ENCODE measurements around the gene PLXDC1. TPM values are rescaled to one million over a fixed set of nuclear protein-coding genes. Genes with fewer than 3 reads are reported as not detected.

Gene PLXDC1
- total RNA-seq, 2 experiments from 2014 or later, result 1.7 to 2.4 TPM

DNA sequence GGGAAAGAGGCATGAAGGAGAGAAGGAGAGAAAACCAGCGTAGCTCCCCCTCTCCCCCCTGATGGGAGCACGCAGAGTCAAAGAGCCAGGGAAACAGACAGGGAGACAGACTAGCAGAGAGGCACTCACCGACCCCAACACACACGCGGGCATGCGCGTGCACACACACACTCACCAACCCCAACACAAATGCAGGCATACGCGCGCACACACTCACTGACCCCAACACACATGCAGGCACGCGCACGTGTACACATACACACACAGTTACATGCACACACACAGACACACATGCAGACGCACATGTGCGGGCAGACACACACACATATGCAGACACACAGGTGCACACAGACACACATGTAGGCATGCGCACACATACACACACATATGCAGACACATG lies 41.5 kb upstream of the PLXDC1 start:
- no peaks in the 10 kb centered on the region for H3K27me3 Mint-ChIP-seq
- peaks cover 10% of the 10 kb centered on the region for H3K4me1 Mint-ChIP-seq (ENCODE audit: low read depth)
- ATAC-seq (no peak), DNase-seq (no peak)
- H3K9me3 Mint-ChIP-seq, result no peaks in the 10 kb centered on the region
- ChIA-PET POLR2A (no interaction called here), CTCF (interaction anchor here (0.8 to 5.3 kb wide), 5 partner anchors 15 to 43 kb away, joined by 3 to 27 read pairs (median 4); no protein-coding TSS in a partner anchor)
- H3K4me3 Mint-ChIP-seq, result no peak overlapping the region
- TF ChIP-seq, protein P1, sequence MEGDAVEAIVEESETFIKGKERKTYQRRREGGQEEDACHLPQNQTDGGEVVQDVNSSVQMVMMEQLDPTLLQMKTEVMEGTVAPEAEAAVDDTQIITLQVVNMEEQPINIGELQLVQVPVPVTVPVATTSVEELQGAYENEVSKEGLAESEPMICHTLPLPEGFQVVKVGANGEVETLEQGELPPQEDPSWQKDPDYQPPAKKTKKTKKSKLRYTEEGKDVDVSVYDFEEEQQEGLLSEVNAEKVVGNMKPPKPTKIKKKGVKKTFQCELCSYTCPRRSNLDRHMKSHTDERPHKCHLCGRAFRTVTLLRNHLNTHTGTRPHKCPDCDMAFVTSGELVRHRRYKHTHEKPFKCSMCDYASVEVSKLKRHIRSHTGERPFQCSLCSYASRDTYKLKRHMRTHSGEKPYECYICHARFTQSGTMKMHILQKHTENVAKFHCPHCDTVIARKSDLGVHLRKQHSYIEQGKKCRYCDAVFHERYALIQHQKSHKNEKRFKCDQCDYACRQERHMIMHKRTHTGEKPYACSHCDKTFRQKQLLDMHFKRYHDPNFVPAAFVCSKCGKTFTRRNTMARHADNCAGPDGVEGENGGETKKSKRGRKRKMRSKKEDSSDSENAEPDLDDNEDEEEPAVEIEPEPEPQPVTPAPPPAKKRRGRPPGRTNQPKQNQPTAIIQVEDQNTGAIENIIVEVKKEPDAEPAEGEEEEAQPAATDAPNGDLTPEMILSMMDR (IDR thresholded peaks at IDR 0.05), result no peak
- intact Hi-C loops (cut with micrococcal nuclease), result no loop called here
- H3K27ac Mint-ChIP-seq, result no peak overlapping the region
- peaks cover 8% of the 10 kb centered on the region for H3K36me3 Mint-ChIP-seq (ENCODE audit: low read depth)

DNA sequence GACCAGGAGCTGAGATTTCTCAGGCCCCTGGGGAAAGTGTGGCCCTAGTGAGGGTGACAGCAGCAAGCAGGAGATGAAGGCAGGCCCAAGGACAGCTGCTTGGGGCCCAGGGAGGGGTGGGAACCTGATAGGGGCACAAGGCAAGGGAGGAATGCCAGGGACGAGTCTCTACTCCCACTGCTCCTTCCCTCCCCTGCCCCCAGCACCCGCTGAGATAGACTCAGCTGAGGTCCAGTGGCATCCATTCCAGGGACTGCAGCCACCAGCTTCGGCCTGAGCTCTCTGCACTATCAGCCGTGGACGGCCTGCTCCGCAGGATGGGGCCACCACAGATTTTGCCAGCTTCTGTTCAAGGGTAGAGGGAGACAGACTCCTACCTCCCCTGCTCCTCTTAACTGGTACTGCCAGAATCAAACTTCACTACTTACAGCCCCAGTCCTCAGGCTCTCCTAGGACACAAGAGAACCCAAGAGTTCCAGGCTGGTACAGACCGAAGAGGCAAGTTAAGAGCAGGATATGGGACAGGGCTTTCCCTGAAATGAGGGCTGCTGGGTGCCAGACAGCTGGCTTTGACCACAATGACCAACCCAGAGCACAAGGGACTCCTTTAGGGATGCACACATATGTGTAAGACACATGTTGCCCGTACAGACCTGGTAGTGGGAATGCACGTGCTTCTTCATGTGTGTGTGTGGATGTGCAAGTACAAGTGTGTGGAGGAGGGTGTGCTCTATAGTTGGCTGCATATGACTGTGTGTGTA lies 40.5 kb upstream of the PLXDC1 start:
- intact Hi-C loops (cut with micrococcal nuclease), result no loop called here
- Mint-ChIP-seq H3K27ac (no peak overlapping the region), H3K27me3 (no peaks in the 10 kb centered on the region), H3K9me3 (no peaks in the 10 kb centered on the region), H3K4me3 (no peak overlapping the region), H3K36me3 (ENCODE audit: low read depth) (peaks cover 12% of the 10 kb centered on the region), H3K4me1 (ENCODE audit: low read depth) (peaks cover 9% of the 10 kb centered on the region)
- no peak for ATAC-seq
- CTCF ChIA-PET, result interaction anchor here (1.6 to 5.3 kb wide), 3 partner anchors 14 to 27 kb away, joined by 4 to 27 read pairs (median 5); no protein-coding TSS in a partner anchor
- POLR2A ChIA-PET, result interaction anchor here (0.9 to 1.2 kb wide), 3 partner anchors 8 to 17 kb away, joined by 4 to 6 read pairs (median 4); partner anchors contain the start of gene RPL19
- TF ChIP-seq, protein P1 (IDR thresholded peaks at IDR 0.05), result no peak
- DNase-seq, result no peak

DNA sequence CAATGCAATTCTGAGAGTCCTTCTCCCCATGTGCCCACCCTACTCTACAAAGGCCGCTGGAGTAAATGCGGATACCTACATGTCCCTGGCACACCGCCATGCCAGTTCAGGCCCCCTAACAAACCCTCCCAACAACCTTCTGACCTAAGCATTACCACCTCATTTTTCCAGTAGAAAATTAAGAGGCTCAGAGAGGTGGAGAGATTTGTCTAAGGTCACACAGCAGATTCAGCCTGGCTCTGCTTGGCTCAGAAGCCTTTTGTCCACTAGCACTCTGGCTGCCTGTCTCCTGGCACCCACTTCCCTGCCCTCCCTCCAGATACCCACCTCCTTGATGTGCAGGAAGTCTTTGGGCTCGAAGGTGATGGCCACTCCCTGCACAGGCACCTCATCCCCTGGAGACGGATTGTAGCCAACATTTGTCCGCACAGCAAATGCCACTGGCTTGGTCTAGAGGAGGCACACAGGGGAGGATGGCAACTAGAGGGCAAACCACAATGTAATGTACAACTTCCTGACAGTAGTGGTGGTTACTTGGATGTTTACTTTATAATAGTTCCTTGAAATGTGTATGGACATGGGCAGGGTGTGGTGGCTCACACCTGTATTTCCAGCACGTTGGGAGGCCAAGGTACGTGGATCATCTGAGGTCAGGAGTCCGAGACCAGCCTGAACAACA lies 35.9 kb upstream of the PLXDC1 start:
- Mint-ChIP-seq H3K4me3 (no peak overlapping the region), H3K36me3 (ENCODE audit: low read depth) (peaks cover 18% of the 10 kb centered on the region), H3K9me3 (no peaks in the 10 kb centered on the region), H3K27ac (no peak overlapping the region), H3K4me1 (ENCODE audit: low read depth) (no peaks in the 10 kb centered on the region), H3K27me3 (no peaks in the 10 kb centered on the region)
- ChIA-PET POLR2A (interaction anchor here (1.2 to 1.4 kb wide), 2 partner anchors 13 to 15 kb away, joined by 3 to 6 read pairs; no protein-coding TSS in a partner anchor), CTCF (interaction anchor here (1.3 to 4.9 kb wide), 2 partner anchors 13 to 23 kb away, joined by 3 to 18 read pairs; no protein-coding TSS in a partner anchor)
- TF ChIP-seq, protein P1 (IDR thresholded peaks at IDR 0.05), result no peak
- ATAC-seq (no peak), DNase-seq (no peak)
- intact Hi-C loops (cut with micrococcal nuclease), result no loop called here

- Mint-ChIP-seq H3K27ac (no peak overlapping the region), H3K27me3 (no peaks in the 10 kb centered on the region), H3K4me1 (ENCODE audit: low read depth) (no peaks in the 10 kb centered on the region), H3K9me3 (no peaks in the 10 kb centered on the region), H3K36me3 (ENCODE audit: low read depth) (peaks cover 17% of the 10 kb centered on the region), H3K4me3 (no peak overlapping the region)
- DNase-seq (no peak), ATAC-seq (no peak)
- TF ChIP-seq, protein P1 (IDR thresholded peaks at IDR 0.05), result no peak
- intact Hi-C loops (cut with micrococcal nuclease), result no loop called here
- ChIA-PET CTCF (interaction anchor here (0.8 to 4.9 kb wide), 4 partner anchors 12 to 203 kb away, joined by 3 to 18 read pairs (median 3); no protein-coding TSS in a partner anchor), POLR2A (interaction anchor here (0.8 to 1.4 kb wide), 3 partner anchors 12 to 16 kb away, joined by 3 to 6 read pairs (median 3); partner anchors contain the start of gene RPL19)
Observed at GRCh38 chr17:39186481-39187002, 35.1 kb upstream of the PLXDC1 start.

Data from activated CD8-positive, alpha-beta T cell treated with anti-CD3 and anti-CD28 coated beads for 36 hours (primary cell).